RKO (cell line): ENCODE data around the gene VWA8.
"Not testable (repeated sequence)": the region's sequence is repeated elsewhere in the genome, so short reads cannot be mapped to it uniquely, and the experiment has no call there.

Experiments used
- DNase-seq: peaks from one replicate; pipeline ENCODE4 v3.0.0-alpha.2; 2016; ENCODE audit warnings: low spot score

The VWA8 gene

GRCh38 chr13:41922894-41923293 is 38.0 kb downstream of the VWA8 start:
- not testable (repeated sequence) for DNase-seq

DNA sequence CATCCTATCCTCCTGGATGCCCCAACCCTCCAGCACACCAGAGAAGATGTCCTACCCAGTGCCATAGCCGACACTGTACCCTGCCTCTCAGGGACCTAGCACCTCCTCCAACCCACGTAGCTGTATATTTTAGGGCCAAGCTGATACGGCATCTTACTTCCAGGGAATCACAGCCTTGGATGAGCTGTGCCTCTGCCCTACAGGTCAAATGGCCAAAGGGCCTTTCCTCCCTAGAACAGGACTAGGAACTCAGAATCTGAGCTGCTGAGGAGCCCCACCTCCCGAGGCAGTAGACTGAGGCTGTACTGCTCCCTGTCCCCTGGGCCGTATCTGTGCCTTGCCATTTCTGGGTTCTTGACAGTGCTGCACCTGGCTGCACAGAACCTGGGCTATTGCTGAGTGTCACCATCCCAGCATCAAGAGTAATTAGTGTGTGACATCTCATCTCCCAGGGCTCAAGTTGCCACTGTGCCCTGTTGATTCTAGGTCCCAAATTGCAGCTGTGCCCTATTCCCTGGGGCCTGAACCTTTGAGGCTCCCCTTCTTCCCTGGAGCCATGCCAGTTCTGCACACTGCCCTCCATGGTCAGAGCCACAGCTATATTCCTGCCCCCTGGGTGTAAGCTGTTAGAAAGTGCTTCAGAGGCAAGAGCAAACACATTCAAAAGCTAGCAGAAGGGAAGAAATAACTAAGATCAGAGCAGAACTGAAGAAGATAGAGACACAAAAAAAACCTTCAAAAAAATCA is 41.0 kb downstream of the VWA8 start:
- no peak for DNase-seq

- DNase-seq: no peak
These were observed 41.7 kb downstream of the VWA8 start for GRCh38 chr13:41919031-41919740.

DNA sequence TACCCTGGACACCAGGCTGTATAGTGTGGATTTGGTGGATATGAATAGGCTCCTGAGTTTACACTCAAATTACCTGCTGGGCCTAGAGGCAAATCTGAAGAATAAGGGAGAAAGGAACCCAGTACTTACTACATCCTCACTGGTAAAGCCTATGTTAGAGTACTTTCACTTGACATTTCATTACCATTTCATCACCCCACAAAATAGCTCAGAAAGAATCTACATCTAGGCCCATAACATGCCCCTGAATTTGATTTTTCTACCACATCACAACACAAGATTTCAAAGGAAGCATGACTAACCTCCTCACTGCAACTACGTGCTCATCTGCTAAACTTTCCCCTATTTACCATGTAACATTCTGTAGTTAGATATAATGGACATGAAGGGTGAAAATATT is 43.3 kb downstream of the VWA8 start:
- DNase-seq: no peak

DNA sequence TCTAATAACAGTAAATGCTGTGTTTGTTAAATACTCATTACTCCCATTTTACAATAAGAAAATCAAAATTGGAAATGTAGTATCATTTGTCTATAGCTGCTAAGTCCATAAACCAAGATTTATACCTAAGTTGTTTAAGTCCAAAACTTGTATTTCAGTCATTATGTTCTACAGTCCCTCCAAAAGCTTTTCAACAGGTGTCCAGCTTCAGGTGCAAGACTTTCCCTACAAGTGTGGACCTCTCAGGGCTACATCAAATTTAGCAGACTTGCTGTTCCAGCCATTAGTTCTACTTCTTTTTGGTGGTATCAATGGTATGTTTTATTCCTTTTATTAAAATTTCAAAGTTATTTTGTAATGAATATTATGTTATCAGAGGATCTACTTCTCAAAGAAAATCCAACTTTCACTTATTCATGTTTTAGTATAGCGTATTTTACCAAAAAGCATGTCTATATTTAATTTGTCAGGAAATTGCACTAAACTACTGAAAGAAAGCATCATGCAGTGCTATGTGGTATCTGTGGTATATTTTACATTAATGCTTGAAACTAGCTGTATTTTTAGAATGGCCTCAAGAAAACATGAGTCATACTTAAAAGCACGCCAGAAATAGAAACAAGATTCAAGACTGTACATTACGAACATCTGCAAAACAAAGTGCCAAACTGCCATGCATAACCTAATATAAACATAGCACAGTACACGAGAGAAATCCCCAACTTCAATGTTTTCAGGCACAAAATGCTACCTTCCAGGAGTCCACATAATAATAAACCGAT is 44.5 kb downstream of the VWA8 start:
- no peak for DNase-seq

DNA sequence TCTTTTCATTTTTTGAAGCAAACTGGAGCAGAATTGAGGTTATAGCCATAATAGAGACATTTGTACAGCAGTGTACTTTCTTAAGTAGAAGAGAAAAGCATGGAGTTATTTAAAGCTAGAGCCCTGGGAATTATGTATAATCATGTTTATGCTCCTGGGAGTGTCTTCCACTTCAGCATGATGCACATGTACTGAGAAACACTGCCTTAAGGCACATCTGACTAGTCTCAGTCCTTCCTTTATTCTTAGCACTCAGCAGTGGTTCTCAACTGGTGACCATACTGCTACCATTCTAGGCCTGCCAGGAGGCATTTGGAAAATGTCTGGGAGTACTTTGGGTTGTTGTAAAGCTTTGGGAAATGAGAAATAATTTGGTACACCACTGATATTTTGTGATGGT is 45.8 kb downstream of the VWA8 start:
- no peak for DNase-seq

GRCh38 chr13:41914552-41914951 is 46.4 kb downstream of the VWA8 start:
- no peak for DNase-seq

DNA sequence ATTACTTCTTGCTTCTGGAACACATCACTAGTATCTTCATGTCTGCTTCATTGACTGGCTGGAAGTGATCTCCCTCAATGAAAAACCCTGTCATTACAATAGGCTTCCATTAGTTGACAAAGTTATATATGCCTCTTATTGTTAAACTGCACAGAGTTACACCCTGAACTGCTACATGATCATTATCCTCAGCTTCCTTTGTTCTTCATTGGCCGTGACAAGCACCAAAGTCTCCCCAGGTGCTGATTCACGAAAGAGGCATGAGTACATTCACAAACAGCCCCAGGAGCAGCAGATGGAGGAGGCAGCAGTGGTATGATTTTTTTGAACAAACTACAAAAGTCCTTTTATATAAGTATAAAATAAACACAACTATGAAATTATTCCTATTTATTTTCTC is 51.4 kb downstream of the VWA8 start:
- no peak for DNase-seq

DNA sequence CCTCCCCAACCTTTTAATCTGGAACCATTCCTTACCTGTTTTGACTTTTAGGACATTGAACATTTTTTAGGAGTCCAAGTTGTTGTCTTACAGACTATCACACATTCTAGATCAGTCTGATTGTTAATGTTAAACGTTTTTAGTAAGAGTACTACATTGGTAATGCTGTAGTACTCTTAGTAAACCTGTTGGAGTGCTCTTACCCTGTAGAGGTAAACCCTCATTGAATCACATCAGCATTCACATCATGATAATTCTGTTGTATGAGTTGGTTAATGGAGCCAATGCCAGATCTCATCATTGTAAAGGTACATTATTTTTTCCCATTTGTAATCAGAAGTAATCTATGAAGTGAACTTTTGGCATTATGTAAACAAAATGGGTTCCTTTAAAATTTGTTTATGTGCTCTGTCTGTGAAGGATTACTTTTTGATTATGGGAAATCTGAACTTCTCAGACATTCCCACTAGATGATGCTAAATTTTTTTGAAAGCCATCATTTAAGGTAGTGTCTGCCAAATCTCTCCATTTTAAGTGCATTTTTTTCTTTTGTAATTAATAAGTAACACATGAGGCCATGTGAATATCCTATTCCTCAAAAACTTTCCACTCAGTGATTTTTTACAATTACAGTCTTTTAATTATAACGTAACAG is 55.2 kb downstream of the VWA8 start:
- peak; percentile 84 for DNase-seq

DNA sequence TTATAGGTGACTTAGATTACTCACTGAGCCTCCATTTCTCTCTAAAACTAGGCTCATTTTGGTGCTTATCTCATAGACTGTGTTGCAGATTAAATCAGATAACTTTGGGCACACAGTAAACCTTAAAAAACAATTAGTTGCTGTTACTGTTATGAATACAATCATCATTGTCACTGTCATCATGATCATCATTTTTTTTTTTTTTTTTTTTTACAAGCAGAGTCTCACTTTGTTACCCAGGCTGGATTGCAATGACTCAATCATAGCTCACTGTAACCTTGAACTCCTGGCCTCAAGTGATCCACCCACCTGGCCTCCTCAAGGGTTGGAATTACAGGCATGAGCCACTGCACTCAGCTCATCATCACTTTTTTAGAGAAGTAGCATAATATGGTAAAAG is 60.0 kb downstream of the VWA8 start:
- DNase-seq: peak; percentile 40

DNA sequence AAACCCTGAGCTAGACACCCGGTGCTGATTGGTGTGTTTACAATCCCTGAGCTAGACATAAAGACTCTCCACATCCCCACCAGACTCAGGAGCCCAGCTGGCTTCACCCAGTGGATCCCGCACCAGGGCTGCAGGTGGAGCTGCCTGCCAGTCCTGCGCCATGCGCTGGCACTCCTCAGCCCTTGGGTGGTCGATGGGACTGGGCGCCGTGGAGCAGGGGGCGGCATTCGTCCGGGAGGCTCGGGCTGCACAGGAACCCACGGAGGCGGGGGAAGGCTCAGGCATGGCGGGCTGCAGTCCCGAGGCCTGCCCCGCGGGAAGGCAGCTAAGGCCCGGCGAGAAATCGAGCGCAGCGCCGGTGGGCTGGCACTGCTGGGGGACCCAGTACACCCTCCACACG is 62.5 kb downstream of the VWA8 start:
- DNase-seq: not testable (repeated sequence)

GRCh38 chr13:41897126-41897525 is 63.8 kb downstream of the VWA8 start:
- no peak for DNase-seq

DNA sequence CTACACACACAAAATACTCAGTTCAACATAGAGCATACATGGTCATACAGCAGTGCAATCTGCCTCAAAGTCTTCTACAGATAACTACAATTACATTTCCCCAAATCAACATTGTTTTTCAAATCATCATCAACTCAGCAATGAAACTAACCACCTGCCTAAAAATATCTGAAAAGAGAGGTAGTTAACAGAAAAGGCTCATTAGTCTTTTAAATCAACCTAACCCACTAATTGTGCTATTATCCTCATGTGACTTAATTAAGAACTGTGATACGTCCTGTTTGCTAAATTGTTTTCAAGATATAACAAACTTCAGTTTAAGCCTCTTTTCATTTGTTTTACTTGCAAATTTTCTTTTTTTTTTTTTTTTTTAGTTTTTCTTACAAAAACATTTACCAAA is 65.4 kb downstream of the VWA8 start:
- DNase-seq: no peak

DNA sequence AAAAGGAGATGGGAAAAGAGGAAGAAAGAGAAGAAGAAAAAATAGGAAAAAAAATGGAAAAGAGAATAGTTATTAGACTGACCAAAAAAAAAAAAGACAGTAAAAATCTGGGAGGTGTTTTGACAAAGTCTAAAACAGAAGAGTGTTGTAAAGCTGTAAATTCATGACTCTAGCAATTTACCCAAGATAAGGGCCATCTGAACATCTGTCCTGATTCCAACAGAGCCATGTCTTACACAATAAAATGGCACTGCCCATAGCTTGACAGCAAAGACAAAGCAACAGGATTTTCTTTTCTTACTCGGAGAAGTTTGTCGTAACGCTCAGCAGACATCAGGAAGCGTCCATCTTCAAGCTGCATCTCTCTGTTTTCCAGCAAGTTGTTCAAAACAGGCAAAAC is 69.8 kb downstream of the VWA8 start:
- DNase-seq: no peak

DNA sequence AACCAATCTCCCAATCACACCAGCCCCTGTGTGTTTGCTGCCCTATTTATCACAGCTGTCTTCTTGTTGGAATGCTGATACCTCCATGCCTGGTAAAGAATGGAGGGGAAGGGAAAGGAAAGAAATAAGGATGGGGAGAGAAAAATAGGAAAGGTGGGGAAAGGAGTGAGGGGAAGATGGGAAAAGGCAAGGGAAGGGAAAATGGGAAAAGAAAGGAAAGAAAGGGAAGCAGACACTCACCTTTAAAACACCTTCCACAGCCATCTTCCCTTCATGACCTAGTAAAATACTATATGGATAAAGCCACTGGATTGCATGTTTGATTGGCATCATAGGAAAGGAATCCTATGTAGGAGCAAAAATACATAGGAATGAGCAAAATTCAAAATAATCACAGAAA is 77.8 kb downstream of the VWA8 start:
- DNase-seq: no peak

DNA sequence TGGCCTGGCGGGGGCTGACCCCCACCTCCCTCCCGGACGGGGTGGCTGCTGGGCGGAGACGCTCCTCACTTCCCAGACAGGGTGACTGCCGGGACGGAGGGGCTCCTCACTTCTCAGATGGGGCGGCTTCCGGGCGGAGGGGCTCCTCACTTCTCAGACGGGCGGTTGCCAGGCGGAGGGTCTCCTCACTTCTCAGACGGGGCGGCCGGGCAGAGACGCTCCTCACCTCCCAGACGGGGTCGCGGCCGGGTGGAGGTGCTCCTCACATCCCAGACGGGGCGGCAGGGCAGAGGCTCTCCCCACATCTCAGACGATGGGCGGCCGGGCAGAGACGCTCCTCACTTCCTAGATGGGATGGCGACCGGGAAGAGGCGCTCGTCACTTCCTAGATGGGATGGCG is 79.0 kb downstream of the VWA8 start:
- not testable (repeated sequence) for DNase-seq

DNA sequence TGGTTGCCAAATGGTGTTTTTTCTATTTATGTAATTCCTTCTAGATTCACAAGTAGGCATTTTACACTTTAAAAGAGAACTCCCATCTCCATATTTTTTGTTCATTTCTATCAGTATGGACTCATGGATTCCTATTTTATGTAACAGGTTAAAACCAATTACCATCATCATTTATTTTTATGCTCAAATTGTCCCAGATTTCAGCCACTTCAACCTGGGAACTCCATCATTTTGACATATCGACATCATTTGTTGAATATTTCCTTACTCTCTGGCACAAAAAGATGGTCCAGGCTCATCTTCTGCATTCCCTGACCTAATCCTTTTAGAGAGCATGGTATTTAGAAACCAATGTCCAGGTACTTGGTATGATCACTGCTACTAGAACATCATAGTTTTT is 79.9 kb downstream of the VWA8 start:
- DNase-seq: no peak

DNA sequence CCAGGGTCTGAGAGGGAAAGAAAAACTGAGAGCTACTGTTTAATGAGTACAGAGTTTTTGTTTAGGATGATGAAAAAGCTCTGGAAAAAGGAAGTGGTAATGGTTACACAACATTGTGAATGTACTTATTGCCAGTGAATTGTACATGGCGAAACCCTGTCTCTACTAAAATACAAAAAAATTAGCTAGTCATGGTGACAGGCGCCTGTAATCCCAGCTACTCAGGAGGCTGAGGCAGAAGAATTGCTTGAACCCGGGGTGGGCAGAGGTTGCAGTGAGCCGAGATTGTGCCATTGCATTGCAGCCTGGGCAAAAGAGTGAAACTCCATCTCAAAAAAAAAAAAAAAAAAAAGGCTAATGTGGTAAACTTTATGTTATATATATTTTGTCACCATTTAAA is 96.3 kb downstream of the VWA8 start:
- DNase-seq: no peak

GRCh38 chr13:41862659-41863058 is 98.2 kb downstream of the VWA8 start:
- DNase-seq: not testable (repeated sequence)

GRCh38 chr13:41859565-41859964 is 101.3 kb downstream of the VWA8 start:
- DNase-seq: no peak

DNA sequence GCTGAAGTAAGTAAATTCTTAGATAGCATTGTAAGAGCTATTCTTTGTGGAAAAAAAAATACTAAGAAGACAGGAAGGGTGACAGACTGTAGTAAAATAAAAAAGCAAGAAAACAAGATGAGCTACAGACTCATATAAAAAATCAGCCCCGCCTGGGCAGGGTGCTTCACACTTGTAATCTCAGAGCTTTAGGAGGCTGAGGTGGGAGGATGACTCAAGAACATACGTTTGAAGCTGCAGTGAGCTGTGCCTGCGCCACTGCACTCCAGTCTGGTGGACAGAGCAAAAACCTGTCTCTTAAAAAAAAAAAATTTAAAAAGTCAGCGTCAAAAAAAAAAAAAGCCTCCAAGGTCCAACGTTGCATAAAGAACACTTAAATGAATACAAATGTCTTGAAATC is 102.1 kb downstream of the VWA8 start:
- peak; percentile 8 for DNase-seq

DNA sequence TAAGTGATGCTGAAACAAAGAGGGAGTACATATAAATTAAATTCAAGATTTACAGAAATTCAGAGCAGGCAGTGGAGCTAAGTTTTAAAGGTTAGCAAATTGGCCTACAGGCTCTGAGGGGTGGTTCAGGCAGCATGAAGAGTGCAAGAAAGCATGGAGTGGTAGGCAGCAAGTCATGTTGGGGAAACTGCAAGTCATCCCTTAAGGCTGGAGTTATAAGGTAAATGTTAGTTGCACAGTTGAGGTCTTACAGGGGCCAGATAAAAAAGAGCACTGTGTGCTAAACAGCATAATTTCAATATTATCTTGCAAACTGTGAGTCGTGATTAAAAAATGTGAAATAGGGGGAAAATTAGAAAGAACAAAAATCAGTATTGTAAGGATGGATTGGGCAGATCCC is 106.2 kb downstream of the VWA8 start:
- DNase-seq: no peak

DNA sequence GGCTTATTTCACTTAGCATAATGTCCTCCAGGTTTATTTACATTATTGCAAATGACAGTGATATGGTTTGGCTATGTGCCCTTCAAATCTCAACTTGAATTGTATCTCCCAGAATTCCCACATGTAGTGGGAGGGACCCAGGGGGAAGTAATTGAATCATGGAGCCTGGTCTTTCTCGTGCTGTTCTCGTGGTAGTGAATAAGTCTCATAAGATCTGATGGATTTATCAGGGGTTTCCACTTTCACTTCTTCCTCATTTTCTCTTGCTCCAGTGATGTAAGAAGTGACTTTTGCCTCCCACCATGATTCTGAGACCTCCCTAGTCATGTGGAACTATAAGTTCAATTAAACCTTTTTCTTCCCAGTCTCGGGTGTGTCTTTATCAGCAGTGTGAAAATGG is 109.6 kb downstream of the VWA8 start:
- no peak for DNase-seq
